Mesenchymal stem cell (in vitro differentiated cells and primary cell): Measurements from ENCODE around the gene SUPT16H.

Experiments used
- DNase-seq: peaks from one replicate; pipeline ENCODE4 v3.0.0-alpha.2; 2013
- H2AFZ ChIP-seq: one replicate; pipeline ENCODE4 v1.6.1; 2013; ENCODE audit warnings: low read depth, mild to moderate bottlenecking, control low read depth, inconsistent platforms, low read length, moderate library complexity
- H2AK5ac ChIP-seq: 2 replicates; pipeline ENCODE4 v1.6.1; 2013; ENCODE audit warnings: low read length, moderate library complexity, mild to moderate bottlenecking, inconsistent platforms; ENCODE audit not compliant: severe bottlenecking
- H2BK120ac ChIP-seq: one replicate; pipeline ENCODE4 v1.6.1; 2013; ENCODE audit warnings: low read depth, mild to moderate bottlenecking, inconsistent platforms, low read length, moderate library complexity
- H2BK12ac ChIP-seq, 2 experiments: one replicate each; pipeline ENCODE4 v1.6.1; 2013; ENCODE audit warnings: inconsistent platforms in 2 of 2, low read length in 2 of 2, mild to moderate bottlenecking in 2 of 2, moderate library complexity in 2 of 2, control low read depth in 1 of 2
- H2BK15ac ChIP-seq: one replicate; pipeline ENCODE4 v1.6.1; 2013; ENCODE audit warnings: mild to moderate bottlenecking, low read depth, inconsistent platforms; ENCODE audit not compliant: poor library complexity, severe bottlenecking
- H2BK5ac ChIP-seq: 2 replicates; pipeline ENCODE4 v1.6.1; 2013; ENCODE audit warnings: low read depth, mild to moderate bottlenecking, low read length, control low read depth, inconsistent platforms; ENCODE audit not compliant: poor library complexity, severe bottlenecking
- H3K14ac ChIP-seq, 2 experiments: one replicate each; pipeline ENCODE4 v1.6.1; 2013; ENCODE audit warnings: inconsistent platforms in 2 of 2, low read length in 2 of 2, control low read depth in 1 of 2, mild to moderate bottlenecking in 1 of 2, moderate library complexity in 1 of 2
- H3K18ac ChIP-seq, 2 experiments: one replicate each; pipeline ENCODE4 v1.6.1; 2013; ENCODE audit warnings: inconsistent platforms in 2 of 2, low read length in 2 of 2, control low read depth in 1 of 2, low read depth in 1 of 2, mild to moderate bottlenecking in 1 of 2
- H3K23ac ChIP-seq, 2 experiments: one replicate each; pipeline ENCODE4 v1.6.1; 2013; ENCODE audit warnings: inconsistent platforms in 2 of 2, low read length in 2 of 2, mild to moderate bottlenecking in 2 of 2, moderate library complexity in 2 of 2, control low read depth in 1 of 2
- H3K27ac ChIP-seq: 2 replicates; pipeline ENCODE4 v1.5.1; 2013; ENCODE audit warnings: mild to moderate bottlenecking, moderate library complexity, low read length, control low read depth, inconsistent platforms; ENCODE audit not compliant: poor library complexity, severe bottlenecking
- H3K27me3 ChIP-seq, 2 experiments: 2 replicates each; pipeline versions ENCODE4 v1.6.1 to v1.7.0; 2013; ENCODE audit warnings: low read length in 2 of 2, mild to moderate bottlenecking in 2 of 2, moderate library complexity in 2 of 2, control low read depth in 1 of 2, inconsistent platforms in 1 of 2; ENCODE audit not compliant: control insufficient read depth in 1 of 2, insufficient read depth in 1 of 2
- H3K36me3 ChIP-seq, 2 experiments: 2 replicates each; pipeline versions ENCODE4 v1.6.1 to v1.7.0; 2013; ENCODE audit warnings: low read length in 2 of 2, control low read depth in 1 of 2, inconsistent platforms in 1 of 2, low read depth in 1 of 2, mild to moderate bottlenecking in 1 of 2; ENCODE audit not compliant: insufficient read depth in 2 of 2, control insufficient read depth in 1 of 2
- H3K4ac ChIP-seq, 2 experiments: one replicate each; pipeline ENCODE4 v1.6.1; 2013; ENCODE audit warnings: inconsistent platforms in 2 of 2, low read length in 2 of 2, mild to moderate bottlenecking in 2 of 2, moderate library complexity in 2 of 2, control low read depth in 1 of 2, low read depth in 1 of 2
- H3K4me1 ChIP-seq: 2 replicates; pipeline ENCODE4 v1.6.1; 2013; ENCODE audit warnings: low read depth, low read length, control low read depth; ENCODE audit not compliant: control insufficient read depth, insufficient read depth
- H3K4me2 ChIP-seq: 2 replicates; pipeline ENCODE4 v1.6.1; 2013; ENCODE audit warnings: low read length, mild to moderate bottlenecking, inconsistent platforms; ENCODE audit not compliant: poor library complexity, severe bottlenecking
- H3K4me3 ChIP-seq, 2 experiments: 2 replicates each; pipeline versions ENCODE4 v1.5.1 to v1.7.0; 2013; ENCODE audit warnings: low read length in 2 of 2, mild to moderate bottlenecking in 2 of 2, control low read depth in 1 of 2, low read depth in 1 of 2; ENCODE audit not compliant: insufficient read depth in 1 of 2
- H3K79me1 ChIP-seq: replicated peaks from 2 replicates; pipeline ENCODE4 v1.6.1; 2013; ENCODE audit warnings: mild to moderate bottlenecking, control low read depth, low read length, inconsistent platforms; ENCODE audit not compliant: poor library complexity, severe bottlenecking
- H3K9ac ChIP-seq: 2 replicates; pipeline ENCODE4 v1.7.0; 2013; ENCODE audit warnings: mild to moderate bottlenecking, low read length, moderate library complexity
- H3K9me3 ChIP-seq: 2 replicates; pipeline ENCODE4 v1.7.0; 2013; ENCODE audit warnings: mild to moderate bottlenecking, low read length; ENCODE audit not compliant: control insufficient read depth
- H4K8ac ChIP-seq: one replicate; pipeline ENCODE4 v1.6.1; 2013; ENCODE audit warnings: inconsistent platforms, mild to moderate bottlenecking, low read length, moderate library complexity
- H4K91ac ChIP-seq: one replicate; pipeline ENCODE4 v1.6.1; 2013; ENCODE audit warnings: mild to moderate bottlenecking, low read length, inconsistent platforms
- WGBS: methylation state at CpG from one replicate; pipeline ENCODE4 v1.1.7; 2013; ENCODE audit warnings: mixed read lengths; 5-methylcytosine and 5-hydroxymethylcytosine counted together

The SUPT16H gene

GRCh38 chr14:21334202-21334906 is 49.5 kb downstream of the SUPT16H start:
- no peak overlapping the region for H3K27ac ChIP-seq
- H4K91ac ChIP-seq: no peak overlapping the region
- no peak overlapping the region for H3K14ac ChIP-seq
- no peak overlapping the region for H3K18ac ChIP-seq
- H2AFZ ChIP-seq: no peak overlapping the region
- no peak overlapping the region for H3K23ac ChIP-seq
- no peak overlapping the region for H2BK15ac ChIP-seq
- H2BK12ac ChIP-seq: no peak overlapping the region
- H3K4me2 ChIP-seq: no peak overlapping the region
- no peak overlapping the region for H3K9ac ChIP-seq
- H3K27me3 ChIP-seq: peaks cover 0 to 4% of the 10 kb centered on the region in 2 experiments
- H3K4me3 ChIP-seq: no peak overlapping the region
- H3K9me3 ChIP-seq: no peaks in the 10 kb centered on the region
- H2BK120ac ChIP-seq: no peak overlapping the region
- no peak for DNase-seq
- H3K4ac ChIP-seq: no peak overlapping the region
- H2BK5ac ChIP-seq: no peak overlapping the region
- no peaks in the 10 kb centered on the region for H3K79me1 ChIP-seq
- no peaks in the 10 kb centered on the region for H3K36me3 ChIP-seq
- no peak overlapping the region for H4K8ac ChIP-seq
- peaks cover 1% of the 10 kb centered on the region for H3K4me1 ChIP-seq
- 77% methylated on average over 7 of the region's 9 CpGs for WGBS
- no peak overlapping the region for H2AK5ac ChIP-seq

- H3K9ac ChIP-seq: no peak overlapping the region
- no peak overlapping the region for H3K4ac ChIP-seq
- H3K9me3 ChIP-seq: no peaks in the 10 kb centered on the region
- no peak overlapping the region for H4K91ac ChIP-seq
- H2BK15ac ChIP-seq: no peak overlapping the region
- peaks cover 0 to 4% of the 10 kb centered on the region in 2 experiments for H3K27me3 ChIP-seq
- no peak overlapping the region for H3K14ac ChIP-seq
- no peak overlapping the region for H3K4me3 ChIP-seq
- no peak overlapping the region for H3K27ac ChIP-seq
- H3K79me1 ChIP-seq: no peaks in the 10 kb centered on the region
- 100% methylated on average over 2 of the region's 2 CpGs for WGBS
- H3K36me3 ChIP-seq: no peaks in the 10 kb centered on the region
- no peak overlapping the region for H2BK5ac ChIP-seq
- H3K23ac ChIP-seq: no peak overlapping the region
- no peak for DNase-seq
- no peak overlapping the region for H4K8ac ChIP-seq
- no peak overlapping the region for H2AK5ac ChIP-seq
- no peak overlapping the region for H3K18ac ChIP-seq
- no peak overlapping the region for H3K4me2 ChIP-seq
- H2AFZ ChIP-seq: no peak overlapping the region
- peaks cover 1% of the 10 kb centered on the region for H3K4me1 ChIP-seq
- H2BK12ac ChIP-seq: no peak overlapping the region
- H2BK120ac ChIP-seq: no peak overlapping the region
These were observed 50.9 kb downstream of the SUPT16H start for GRCh38 chr14:21332950-21333349.

GRCh38 chr14:21326972-21327371 is 56.8 kb downstream of the SUPT16H start:
- no peak overlapping the region for H3K18ac ChIP-seq
- H3K14ac ChIP-seq: no peak overlapping the region
- no peak overlapping the region for H2AK5ac ChIP-seq
- H3K9ac ChIP-seq: no peak overlapping the region
- H2BK12ac ChIP-seq: no peak overlapping the region
- no peak overlapping the region for H2BK15ac ChIP-seq
- H3K4me3 ChIP-seq: no peak overlapping the region
- DNase-seq: no peak
- H3K27me3 ChIP-seq: peaks cover 6 to 12% of the 10 kb centered on the region in 2 experiments
- no peak overlapping the region for H2AFZ ChIP-seq
- H3K4me2 ChIP-seq: no peak overlapping the region
- H2BK5ac ChIP-seq: no peak overlapping the region
- H3K79me1 ChIP-seq: no peaks in the 10 kb centered on the region
- no peak overlapping the region for H4K91ac ChIP-seq
- H4K8ac ChIP-seq: no peak overlapping the region
- no peaks in the 10 kb centered on the region for H3K4me1 ChIP-seq
- no peak overlapping the region for H2BK120ac ChIP-seq
- WGBS: 88% methylated on average over 1 of the region's 1 CpG
- no peaks in the 10 kb centered on the region for H3K36me3 ChIP-seq
- H3K9me3 ChIP-seq: peaks cover 3% of the 10 kb centered on the region
- H3K4ac ChIP-seq: no peak overlapping the region
- no peak overlapping the region for H3K27ac ChIP-seq
- no peak overlapping the region for H3K23ac ChIP-seq

GRCh38 chr14:21322716-21323115 is 61.1 kb downstream of the SUPT16H start:
- H3K36me3 ChIP-seq: no peaks in the 10 kb centered on the region
- no peak overlapping the region for H3K18ac ChIP-seq
- H3K9ac ChIP-seq: no peak overlapping the region
- H3K14ac ChIP-seq: no peak overlapping the region
- H4K8ac ChIP-seq: no peak overlapping the region
- H3K4me3 ChIP-seq: no peak overlapping the region
- no peak overlapping the region for H2AFZ ChIP-seq
- no peak overlapping the region for H2AK5ac ChIP-seq
- no peak overlapping the region for H3K4ac ChIP-seq
- H3K23ac ChIP-seq: no peak overlapping the region
- H2BK15ac ChIP-seq: no peak overlapping the region
- H3K4me1 ChIP-seq: no peaks in the 10 kb centered on the region
- no peak overlapping the region for H3K27ac ChIP-seq
- H3K4me2 ChIP-seq: no peak overlapping the region
- DNase-seq: peak; percentile 38
- H3K9me3 ChIP-seq: peaks cover 3% of the 10 kb centered on the region
- WGBS: 100% methylated on average over 1 of the region's 2 CpGs
- no peak overlapping the region for H4K91ac ChIP-seq
- H3K79me1 ChIP-seq: no peaks in the 10 kb centered on the region
- H2BK120ac ChIP-seq: no peak overlapping the region
- no peak overlapping the region for H2BK5ac ChIP-seq
- H2BK12ac ChIP-seq: no peak overlapping the region
- H3K27me3 ChIP-seq: peaks cover 18 to 21% of the 10 kb centered on the region in 2 experiments
